Measurements from ENCODE around the gene HOXC12.

DNA sequence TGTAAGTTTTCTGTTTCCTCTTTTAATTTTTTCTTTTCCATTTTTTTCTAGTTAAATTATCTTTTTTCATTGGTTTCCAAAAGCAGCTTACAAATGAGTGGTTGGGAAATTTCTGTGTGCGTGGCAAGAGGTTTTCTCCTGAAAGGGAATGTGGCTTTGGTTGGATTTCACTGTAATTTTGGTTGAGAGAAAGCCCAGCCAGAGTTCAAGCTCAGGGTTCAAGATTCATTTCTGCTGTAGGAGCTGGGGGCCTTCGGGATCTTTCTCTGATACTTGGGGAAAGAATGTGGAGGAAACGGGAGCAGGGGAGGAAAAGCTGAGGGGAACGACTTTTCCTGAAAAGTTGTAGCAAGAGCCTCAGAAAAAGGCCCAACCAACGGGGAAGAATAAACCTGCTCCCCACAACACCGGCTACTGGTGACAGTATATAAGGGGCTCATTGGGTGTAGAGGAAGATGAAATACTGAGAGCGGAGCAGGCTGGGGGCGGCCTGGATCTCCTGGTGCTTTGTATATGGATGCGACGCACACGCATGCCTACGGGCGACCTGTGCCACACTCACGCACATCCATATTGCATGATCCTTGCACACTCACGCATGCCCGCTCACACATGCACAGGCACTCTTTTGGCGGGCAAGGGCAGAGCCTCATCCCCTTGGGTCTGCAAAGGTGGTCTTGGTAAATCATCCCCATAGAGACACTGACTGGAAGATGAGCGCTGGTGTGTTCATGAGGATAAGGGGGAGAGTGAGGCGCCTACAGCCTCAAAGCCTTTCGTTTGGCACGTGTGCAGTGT, 32.2 kb downstream of the HOXC12 start:
- TF ChIP-seq EZH2 (IDR thresholded peaks at IDR 0.05; ENCODE audit: borderline replicate concordance, low read length), result no peak
- TF ChIP-seq, protein P1, sequence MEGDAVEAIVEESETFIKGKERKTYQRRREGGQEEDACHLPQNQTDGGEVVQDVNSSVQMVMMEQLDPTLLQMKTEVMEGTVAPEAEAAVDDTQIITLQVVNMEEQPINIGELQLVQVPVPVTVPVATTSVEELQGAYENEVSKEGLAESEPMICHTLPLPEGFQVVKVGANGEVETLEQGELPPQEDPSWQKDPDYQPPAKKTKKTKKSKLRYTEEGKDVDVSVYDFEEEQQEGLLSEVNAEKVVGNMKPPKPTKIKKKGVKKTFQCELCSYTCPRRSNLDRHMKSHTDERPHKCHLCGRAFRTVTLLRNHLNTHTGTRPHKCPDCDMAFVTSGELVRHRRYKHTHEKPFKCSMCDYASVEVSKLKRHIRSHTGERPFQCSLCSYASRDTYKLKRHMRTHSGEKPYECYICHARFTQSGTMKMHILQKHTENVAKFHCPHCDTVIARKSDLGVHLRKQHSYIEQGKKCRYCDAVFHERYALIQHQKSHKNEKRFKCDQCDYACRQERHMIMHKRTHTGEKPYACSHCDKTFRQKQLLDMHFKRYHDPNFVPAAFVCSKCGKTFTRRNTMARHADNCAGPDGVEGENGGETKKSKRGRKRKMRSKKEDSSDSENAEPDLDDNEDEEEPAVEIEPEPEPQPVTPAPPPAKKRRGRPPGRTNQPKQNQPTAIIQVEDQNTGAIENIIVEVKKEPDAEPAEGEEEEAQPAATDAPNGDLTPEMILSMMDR (IDR thresholded peaks at IDR 0.05; ENCODE audit: low read length), result no peak

Measured in OCI-LY1 (cell line).